RWPE2 (cell line): ENCODE results near the gene ARAP1.
A peak's percentile ranks its signal among the peaks of the same experiment; 100 is the strongest.

ENCODE experiments used
- ATAC-seq: fragments of 200-7000 bp; cut with Tn5 transposase; 3 replicates; pipeline ENCODE4 v1.9.1; 2021; ENCODE audit warnings: low read depth
- DNase-seq: peaks from one replicate; pipeline ENCODE4 v3.0.0-alpha.2; 2020; ENCODE audit warnings: low spot score
- H3K27ac ChIP-seq: fragments of 450-650 bp; 2 replicates; pipeline ENCODE4 v1.5.1; 2017; ENCODE audit warnings: mild to moderate bottlenecking; ENCODE audit not compliant: poor library complexity, severe bottlenecking
- H3K27me3 ChIP-seq: fragments of 250-450 bp; sonication (Bioruptor Pico); 2 replicates; pipeline ENCODE4 v1.5.1; 2021; ENCODE audit warnings: mild to moderate bottlenecking, moderate library complexity; ENCODE audit not compliant: insufficient read depth, poor library complexity, severe bottlenecking
- H3K36me3 ChIP-seq: fragments of 250-450 bp; sonication (Bioruptor Pico); 2 replicates; pipeline ENCODE4 v1.5.1; 2020; ENCODE audit warnings: low read depth, mild to moderate bottlenecking, moderate library complexity
- H3K4me1 ChIP-seq: fragments of 250-450 bp; sonication (Bioruptor Pico); 2 replicates; pipeline ENCODE4 v1.5.1; 2021; ENCODE audit warnings: mild to moderate bottlenecking, moderate library complexity; ENCODE audit not compliant: insufficient read depth, poor library complexity, severe bottlenecking
- H3K4me3 ChIP-seq: fragments of 250-450 bp; sonication (Bioruptor Pico); 2 replicates; pipeline ENCODE4 v1.5.1; 2021; ENCODE audit warnings: mild to moderate bottlenecking, moderate library complexity; ENCODE audit not compliant: severe bottlenecking
- H3K9me3 ChIP-seq: fragments of 250-450 bp; sonication (Bioruptor Pico); 2 replicates; pipeline ENCODE4 v1.5.1; 2021; ENCODE audit warnings: mild to moderate bottlenecking, moderate library complexity; ENCODE audit not compliant: severe bottlenecking
- TF ChIP-seq, protein P1 (sequence below): fragments of 450-650 bp; IDR thresholded peaks from one replicate; pipeline ENCODE4 v1.5.1; 2017; ENCODE audit warnings: mild to moderate bottlenecking, moderate library complexity; ENCODE audit not compliant: poor library complexity, severe bottlenecking

ARAP1 gene

DNA sequence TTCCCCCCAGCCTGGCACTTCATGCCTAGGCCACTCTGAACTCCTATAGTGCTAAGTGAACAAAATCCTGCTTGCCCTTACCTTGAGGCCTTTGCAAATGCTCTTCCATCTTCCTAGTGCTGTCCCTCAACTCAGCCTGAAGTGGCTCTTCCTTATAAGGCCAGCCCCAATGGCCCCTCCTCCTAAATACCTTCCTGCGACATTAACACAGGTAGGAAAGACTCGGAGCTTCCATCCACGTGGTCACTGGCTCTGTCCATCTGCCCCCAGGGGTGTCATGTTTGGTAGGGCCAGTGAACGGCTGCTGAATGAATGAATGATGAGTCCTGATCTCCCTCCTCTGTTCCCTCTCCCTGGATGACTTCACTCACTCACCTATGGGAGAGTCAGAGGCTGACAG, 82.2 kb downstream of the ARAP1 start:
- ATAC-seq (no peak), DNase-seq (no peak)
- peaks cover 23% of the 10 kb centered on the region for H3K27me3 ChIP-seq

DNA sequence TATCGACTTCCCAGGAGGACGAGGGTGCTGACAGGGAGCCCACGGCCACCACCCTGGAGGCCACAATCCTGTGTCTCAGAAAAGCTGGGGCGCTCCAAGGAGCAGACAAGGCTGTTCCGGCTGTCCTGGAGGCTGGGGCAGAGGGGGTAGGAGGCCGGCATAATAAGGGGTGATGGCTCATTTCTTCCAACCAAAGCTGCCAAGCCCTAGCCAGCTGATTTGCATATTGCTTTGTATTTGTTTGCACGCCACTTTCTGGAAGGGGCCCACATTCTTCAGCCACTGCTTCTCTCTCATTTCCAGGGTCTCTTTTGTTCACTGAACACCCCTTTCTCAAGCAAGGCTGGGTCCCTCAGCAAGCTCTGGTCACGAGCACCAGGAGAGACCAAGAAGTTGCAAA, 82.7 kb downstream of the ARAP1 start:
- Histone ChIP-seq H3K27ac (no peak overlapping the region), H3K9me3 (no peaks in the 10 kb centered on the region)

More for the DNA sequence above, 82.2 kb downstream of the ARAP1 start:
- TF ChIP-seq, protein P1, sequence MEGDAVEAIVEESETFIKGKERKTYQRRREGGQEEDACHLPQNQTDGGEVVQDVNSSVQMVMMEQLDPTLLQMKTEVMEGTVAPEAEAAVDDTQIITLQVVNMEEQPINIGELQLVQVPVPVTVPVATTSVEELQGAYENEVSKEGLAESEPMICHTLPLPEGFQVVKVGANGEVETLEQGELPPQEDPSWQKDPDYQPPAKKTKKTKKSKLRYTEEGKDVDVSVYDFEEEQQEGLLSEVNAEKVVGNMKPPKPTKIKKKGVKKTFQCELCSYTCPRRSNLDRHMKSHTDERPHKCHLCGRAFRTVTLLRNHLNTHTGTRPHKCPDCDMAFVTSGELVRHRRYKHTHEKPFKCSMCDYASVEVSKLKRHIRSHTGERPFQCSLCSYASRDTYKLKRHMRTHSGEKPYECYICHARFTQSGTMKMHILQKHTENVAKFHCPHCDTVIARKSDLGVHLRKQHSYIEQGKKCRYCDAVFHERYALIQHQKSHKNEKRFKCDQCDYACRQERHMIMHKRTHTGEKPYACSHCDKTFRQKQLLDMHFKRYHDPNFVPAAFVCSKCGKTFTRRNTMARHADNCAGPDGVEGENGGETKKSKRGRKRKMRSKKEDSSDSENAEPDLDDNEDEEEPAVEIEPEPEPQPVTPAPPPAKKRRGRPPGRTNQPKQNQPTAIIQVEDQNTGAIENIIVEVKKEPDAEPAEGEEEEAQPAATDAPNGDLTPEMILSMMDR, result no peak
- Histone ChIP-seq H3K36me3 (no peaks in the 10 kb centered on the region), H3K4me1 (no peaks in the 10 kb centered on the region), H3K27ac (no peak overlapping the region), H3K4me3 (no peak overlapping the region), H3K9me3 (no peaks in the 10 kb centered on the region)

GRCh38 chr11:72668629-72669347, 83.4 kb downstream of the ARAP1 start:
- Histone ChIP-seq H3K36me3 (no peaks in the 10 kb centered on the region), H3K27me3 (peaks cover 11% of the 10 kb centered on the region), H3K9me3 (no peaks in the 10 kb centered on the region), H3K4me1 (no peaks in the 10 kb centered on the region), H3K27ac (no peak overlapping the region), H3K4me3 (no peak overlapping the region)
- TF ChIP-seq, protein P1, result no peak
- ATAC-seq (peak; percentile 37), DNase-seq (no peak)

More for the DNA sequence above, 82.7 kb downstream of the ARAP1 start:
- no peak for DNase-seq
- H3K4me1 ChIP-seq, result no peaks in the 10 kb centered on the region
- H3K27me3 ChIP-seq, result peaks cover 19% of the 10 kb centered on the region
- H3K36me3 ChIP-seq, result no peaks in the 10 kb centered on the region
- TF ChIP-seq, protein P1, result no peak
- H3K4me3 ChIP-seq, result no peak overlapping the region
- no peak for ATAC-seq

DNA sequence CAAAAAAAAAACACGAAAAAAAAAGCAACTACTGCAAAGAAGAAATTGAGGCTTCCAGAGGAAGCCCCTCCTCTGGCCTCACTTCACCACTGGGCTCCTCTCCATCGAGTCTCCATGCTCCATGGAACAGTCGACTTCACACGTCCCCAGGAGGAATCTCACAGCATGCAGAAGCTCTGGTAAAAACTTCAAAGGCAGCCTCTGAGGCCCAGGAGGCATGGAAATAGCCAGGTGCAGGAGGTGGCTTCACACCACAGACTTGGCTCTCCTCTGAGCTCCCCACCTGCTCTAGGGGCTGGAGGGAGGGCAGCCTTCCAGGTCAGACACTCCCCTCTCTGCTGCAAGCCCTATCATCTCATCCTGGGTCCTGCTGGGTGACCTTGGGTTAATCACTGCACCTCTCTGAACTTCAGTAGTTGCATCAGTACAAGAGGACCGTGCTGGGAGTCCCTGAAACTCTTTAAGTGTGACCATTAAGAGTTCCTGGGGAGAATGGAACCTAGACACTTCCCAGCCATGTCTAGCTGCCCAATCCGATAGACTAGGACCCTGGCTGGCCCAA, 86.2 kb downstream of the ARAP1 start:
- H3K27me3 ChIP-seq, result no peaks in the 10 kb centered on the region
- H3K9me3 ChIP-seq, result no peaks in the 10 kb centered on the region
- no peaks in the 10 kb centered on the region for H3K36me3 ChIP-seq
- TF ChIP-seq, protein P1, result no peak
- H3K27ac ChIP-seq, result no peak overlapping the region
- DNase-seq (no peak), ATAC-seq (no peak)
- no peak overlapping the region for H3K4me3 ChIP-seq
- H3K4me1 ChIP-seq, result no peaks in the 10 kb centered on the region

DNA sequence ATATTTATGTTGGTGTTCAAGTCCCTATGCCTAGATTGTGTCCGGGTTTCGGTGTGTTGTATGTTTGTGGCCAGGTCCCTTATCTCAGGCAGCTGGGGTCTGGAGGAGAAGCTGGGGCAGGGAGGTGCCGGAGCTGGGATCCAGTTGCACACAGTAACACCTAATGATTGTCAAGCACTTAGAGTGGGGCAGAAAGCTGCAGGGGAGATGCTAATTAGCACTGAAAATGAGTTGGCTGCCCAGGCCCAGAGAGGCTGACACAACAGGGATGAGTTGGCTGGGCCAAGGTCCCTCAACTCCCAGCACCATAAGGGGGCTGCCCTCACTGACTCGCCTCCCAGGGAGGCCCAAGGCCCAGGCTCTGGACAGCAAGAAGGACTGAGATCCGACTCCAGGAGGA, 90.2 kb downstream of the ARAP1 start:
- TF ChIP-seq, protein P1, result no peak
- Histone ChIP-seq H3K36me3 (no peaks in the 10 kb centered on the region), H3K4me1 (no peaks in the 10 kb centered on the region), H3K9me3 (no peaks in the 10 kb centered on the region), H3K27me3 (no peaks in the 10 kb centered on the region), H3K4me3 (no peak overlapping the region), H3K27ac (no peak overlapping the region)
- ATAC-seq (no peak), DNase-seq (no peak)
